Left ventricle myocardium superior (tissue), 1 donor: ENCODE data around the gene FAM227A. TPM values are rescaled to one million over a fixed set of nuclear protein-coding genes. Genes with fewer than 3 reads are reported as not detected.
"Not testable (repeated sequence)": the region's sequence is repeated elsewhere in the genome, so short reads cannot be mapped to it uniquely, and the experiment has no call there.

ENCODE experiments used
- ATAC-seq: fragments of 200-7000 bp; cut with Tn5 transposase; one replicate; pipeline ENCODE4 v1.9.1; 2020; ENCODE audit warnings: mild to moderate bottlenecking, moderate library complexity
- DNase-seq: peaks from one replicate; pipeline ENCODE4 v3.0.0-alpha.2; 2020
- intact Hi-C: fragments of 100-400 bp; cut with micrococcal nuclease; formaldehyde crosslinking; loops from one replicate; pipeline ENCODE4 v1.11.0; 2022
- total RNA-seq: library from RNA; stranded (reverse); fragmentation: NEBNext Ultra II Directional; extraction: Animal tissue kit (Norgen Biotek cat#: 25700); gene quantifications from one replicate; pipeline ENCODE4 v1.2.1, GENCODE V29; 2021
- donor health status: DM: no; HTN: yes; CAD: no; lungs with severe emphysema.

The FAM227A gene
- total RNA-seq, 1 donor from 2014 or later = 0.20 TPM

DNA sequence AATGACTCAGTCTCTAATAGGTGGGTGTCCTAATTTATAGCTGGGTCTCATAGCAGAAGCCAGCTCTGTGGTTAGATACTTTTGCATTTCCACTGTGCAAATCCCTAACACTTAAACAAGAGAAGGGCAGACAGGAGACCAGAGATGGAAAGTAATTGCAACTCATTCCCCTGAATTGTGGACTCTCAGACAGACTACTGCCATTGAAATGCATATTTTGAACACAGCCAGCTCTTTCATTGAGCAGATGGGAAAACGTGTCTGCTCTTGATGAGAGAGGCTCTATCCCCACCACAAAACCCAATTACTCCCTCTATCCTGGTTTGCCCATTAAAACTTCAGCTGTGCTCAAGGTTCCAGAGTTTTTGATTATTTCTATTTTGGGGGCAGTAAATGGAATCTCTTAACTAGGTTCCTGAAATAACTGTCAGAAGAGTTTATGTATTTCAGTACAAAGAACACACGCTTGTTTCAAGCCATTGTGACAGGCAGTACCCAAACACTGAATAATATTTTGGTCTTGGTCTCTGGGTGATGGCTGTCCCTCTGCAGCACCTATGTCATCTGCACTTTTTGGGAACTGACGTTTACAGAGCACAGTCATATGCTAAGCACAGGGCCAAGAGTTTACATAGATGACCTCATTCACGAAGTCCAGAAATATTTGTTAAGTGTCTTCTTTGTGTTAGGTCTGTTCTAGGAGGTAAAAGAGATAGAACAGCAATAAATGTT lies 41.7 kb downstream of the FAM227A start:
- ATAC-seq = peak; percentile 94
- no peak for DNase-seq
- intact Hi-C loops = no loop called here

- ATAC-seq (no peak), DNase-seq (no peak)
- intact Hi-C loops = no loop called here
Observed at GRCh38 chr22:38613588-38613987, 42.6 kb downstream of the FAM227A start.

DNA sequence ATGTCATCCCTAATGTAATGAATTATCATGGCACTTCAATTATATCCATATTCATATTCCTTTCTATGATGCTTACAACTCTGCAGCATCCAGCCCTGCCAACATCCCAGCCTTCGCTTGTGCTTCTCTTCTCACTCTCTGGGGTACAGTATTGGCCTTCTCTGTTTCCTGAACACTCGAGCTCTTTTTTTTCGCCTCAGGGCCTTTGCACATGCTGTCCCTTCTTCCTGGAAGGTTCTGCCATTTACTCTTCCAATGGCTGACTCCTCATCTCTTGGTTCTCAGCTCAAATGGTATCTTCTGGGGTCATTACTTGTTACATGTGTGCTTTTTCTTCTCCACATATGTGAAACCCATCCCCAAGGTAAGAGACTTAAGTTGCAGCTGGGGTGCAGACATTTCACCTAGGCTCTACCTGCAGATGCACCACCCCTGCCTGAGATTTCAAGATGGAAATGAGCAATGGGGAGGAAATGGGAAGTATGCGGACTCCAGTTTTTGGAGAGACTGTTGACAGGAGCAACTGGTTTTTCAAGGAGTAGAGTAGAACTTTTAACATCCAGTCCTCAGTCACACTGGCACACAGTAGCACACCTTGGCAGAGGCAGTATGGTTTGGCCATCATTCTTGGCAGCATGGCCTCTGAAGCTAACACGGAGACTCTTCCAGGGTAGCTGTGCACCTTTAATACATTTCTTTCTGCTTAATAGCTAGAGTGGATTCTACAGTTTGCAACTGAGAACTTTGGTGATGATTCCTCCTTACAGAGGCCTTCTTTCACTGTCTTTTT lies 43.8 kb downstream of the FAM227A start:
- DNase-seq (no peak), ATAC-seq (peak; percentile 47)
- intact Hi-C loops = no loop called here

GRCh38 chr22:38611559-38611958 lies 44.6 kb downstream of the FAM227A start:
- ATAC-seq (no peak), DNase-seq (no peak)
- intact Hi-C loops = no loop called here

DNA sequence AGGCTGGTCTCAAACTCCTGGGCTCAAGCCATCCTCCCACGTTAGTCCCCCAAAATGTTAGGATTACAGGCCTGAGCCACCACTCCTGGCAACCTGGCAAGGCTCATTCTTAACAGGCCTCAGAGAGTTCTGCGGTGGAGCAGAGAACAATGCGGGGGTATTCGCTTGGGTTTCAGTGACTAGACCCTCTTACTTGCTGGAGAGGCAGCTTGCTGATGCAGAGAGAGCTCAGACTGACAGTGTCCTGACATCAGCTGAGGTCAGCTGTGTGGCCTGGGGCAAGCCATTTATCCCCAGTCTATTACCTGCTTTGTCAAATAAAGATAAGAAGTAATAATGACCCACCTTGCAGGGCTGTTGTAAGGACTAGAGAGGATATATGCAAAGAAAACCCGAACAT lies 46.0 kb downstream of the FAM227A start:
- DNase-seq (no peak), ATAC-seq (no peak)
- intact Hi-C loops = no loop called here

DNA sequence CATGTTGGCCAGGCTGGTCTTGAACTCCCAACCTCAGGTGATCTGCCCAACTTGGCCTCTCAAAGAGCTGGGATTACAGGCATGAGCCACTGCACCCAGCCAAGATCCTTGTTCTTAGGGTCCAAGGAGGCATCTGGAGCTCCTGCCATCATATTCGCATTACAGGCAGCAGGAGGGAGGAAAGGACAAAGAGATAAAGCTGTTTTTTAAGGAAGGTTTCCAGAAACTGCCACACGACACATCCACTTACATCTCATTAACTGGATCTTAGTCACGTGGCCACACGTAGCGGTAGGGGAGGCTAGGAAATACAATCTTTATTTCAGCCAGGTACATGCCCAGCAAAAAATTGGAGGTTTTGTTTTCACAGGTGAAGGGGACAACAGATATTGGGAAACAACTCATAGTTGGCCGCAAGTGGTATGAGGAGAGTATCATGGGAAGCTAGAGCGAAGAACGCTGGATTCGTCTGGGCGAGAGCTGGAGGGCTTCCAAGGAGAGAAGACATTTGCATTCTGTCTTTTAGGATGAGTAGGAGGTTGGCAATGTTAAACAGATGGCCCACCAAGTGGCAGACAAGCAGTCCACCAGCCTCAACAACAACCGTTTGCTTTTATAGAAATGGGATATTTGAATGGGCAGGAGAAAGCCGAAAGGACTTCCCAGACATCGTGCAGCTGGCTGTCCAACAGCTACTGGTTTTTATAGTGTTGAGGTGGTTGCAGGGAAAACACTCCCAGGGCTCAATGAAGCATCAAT lies 47.0 kb downstream of the FAM227A start:
- intact Hi-C loops = no loop called here
- ATAC-seq = no peak
- DNase-seq = no peak

DNA sequence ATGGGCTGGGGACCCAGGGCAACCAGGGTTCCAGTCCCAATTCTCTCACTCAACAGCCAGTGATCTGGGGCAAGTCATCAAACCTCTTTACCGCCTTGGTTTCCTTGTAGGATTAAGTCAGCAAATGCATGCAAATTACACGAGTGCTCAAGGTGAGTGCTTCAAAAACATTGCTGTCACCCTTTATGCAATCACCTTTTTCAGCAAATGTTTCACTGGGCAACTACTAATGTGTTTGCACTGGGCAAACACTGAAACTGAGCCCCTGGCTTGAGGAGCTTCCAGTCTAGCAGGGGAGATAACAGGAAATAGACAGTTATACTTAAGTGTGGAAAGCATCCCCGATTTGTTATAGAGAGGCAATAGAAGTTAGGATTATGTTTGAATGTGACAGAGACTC lies 48.5 kb downstream of the FAM227A start:
- no peak for DNase-seq
- intact Hi-C loops = no loop called here
- no peak for ATAC-seq

DNA sequence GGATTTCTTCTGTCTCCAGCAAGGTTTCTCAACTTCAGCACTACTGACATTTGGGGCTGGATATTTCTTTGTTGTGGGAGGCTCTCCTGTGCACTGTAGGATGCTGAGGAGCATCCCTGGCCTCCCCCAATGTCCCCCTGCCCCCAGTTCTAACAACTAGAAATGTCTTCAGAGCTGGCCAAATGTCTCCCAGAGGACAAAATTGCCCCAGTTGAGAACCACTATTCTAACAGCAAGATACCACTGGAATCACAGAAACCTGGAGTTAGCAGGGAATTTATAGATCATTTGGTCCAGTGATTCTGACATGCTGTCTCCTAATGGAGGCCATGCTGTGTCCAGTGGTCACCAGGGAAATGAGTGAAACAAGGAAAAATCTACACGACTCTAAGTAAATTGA lies 54.0 kb downstream of the FAM227A start:
- ATAC-seq (no peak), DNase-seq (no peak)
- intact Hi-C loops = no loop called here

DNA sequence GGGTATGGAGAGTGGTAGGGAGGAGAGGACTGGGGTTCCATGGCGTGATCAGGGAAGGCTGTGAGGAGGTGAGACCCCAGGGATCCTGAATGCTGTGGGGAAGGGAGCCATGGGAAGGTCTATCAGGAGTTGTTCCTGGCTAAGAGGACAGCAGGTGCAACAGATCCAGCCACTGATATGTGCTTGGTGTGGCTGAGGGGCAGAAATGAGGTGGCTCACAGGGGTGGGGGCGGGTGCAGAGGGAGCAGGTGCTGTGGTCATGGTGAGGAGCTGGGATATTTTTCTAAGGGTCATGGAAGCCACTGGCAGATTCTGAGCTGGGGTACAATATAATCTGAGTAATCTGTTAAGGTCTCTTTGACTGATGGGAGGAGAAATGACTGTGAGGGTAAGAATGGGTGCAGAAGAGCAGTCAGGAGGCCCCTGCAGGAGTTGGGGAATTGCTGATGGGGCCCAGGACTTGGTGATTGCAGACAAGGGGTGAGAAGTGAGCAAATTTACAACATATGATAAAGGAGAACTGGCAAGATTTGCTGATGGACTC lies 54.9 kb downstream of the FAM227A start:
- ATAC-seq = no peak
- intact Hi-C loops = no loop called here
- no peak for DNase-seq

DNA sequence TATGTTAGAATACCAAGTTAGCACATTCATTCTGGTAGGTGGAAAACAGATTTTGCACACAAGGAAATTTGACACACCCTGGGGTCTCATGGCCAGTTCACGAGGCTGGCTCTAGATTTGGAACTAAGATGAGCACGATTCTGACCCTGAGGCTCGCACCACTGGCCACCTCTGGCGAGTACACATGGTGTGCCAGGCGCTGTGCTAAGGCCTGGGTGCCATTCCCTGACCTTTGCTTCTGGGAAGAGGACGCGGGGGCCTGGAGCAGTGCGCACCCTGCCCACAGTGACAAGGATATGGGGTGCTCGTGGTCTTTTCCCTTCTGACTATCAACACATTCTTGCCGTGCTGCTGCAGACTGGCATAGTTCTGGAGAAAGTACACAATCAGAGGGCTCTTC lies 56.7 kb downstream of the FAM227A start:
- ATAC-seq = no peak
- intact Hi-C loops = no loop called here
- no peak for DNase-seq

DNA sequence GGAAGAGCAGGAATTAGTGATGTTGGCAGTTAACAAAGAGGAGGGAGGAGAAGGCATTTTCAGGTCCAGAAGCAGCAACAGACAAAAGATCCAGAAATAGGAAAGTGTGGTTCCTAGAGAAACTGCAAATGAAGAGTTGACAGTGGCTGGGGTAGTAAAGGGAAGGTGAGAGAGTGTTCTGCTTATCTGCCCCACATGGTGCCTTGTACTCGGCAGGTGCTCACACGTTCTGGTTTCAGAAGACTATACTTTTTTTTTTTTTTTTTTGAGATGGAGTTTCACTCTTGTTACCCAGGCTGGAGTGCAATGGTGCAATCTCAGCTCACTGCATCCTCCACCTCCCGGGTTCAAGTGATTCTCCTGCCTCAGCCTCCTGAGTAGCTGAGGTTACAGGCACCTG lies 73.3 kb downstream of the FAM227A start:
- intact Hi-C loops, ATAC-seq, DNase-seq: not testable (repeated sequence)

GRCh38 chr22:38578505-38578904 lies 77.7 kb downstream of the FAM227A start:
- intact Hi-C loops = no loop called here
- DNase-seq (no peak), ATAC-seq (no peak)

- intact Hi-C loops = loop anchor here (5.0 kb wide), 1 partner anchor 65 kb away; the partner anchor contains the start of gene DDX17
- no peak for DNase-seq
- no peak for ATAC-seq
Observed at GRCh38 chr22:38572065-38572464, 84.1 kb downstream of the FAM227A start.

GRCh38 chr22:38570779-38571364 lies 85.3 kb downstream of the FAM227A start:
- ATAC-seq = peak; percentile 66
- intact Hi-C loops = loop anchor here (5.0 kb wide), 1 partner anchor 64 kb away; the partner anchor contains the start of gene DDX17
- peak; percentile 62 for DNase-seq

DNA sequence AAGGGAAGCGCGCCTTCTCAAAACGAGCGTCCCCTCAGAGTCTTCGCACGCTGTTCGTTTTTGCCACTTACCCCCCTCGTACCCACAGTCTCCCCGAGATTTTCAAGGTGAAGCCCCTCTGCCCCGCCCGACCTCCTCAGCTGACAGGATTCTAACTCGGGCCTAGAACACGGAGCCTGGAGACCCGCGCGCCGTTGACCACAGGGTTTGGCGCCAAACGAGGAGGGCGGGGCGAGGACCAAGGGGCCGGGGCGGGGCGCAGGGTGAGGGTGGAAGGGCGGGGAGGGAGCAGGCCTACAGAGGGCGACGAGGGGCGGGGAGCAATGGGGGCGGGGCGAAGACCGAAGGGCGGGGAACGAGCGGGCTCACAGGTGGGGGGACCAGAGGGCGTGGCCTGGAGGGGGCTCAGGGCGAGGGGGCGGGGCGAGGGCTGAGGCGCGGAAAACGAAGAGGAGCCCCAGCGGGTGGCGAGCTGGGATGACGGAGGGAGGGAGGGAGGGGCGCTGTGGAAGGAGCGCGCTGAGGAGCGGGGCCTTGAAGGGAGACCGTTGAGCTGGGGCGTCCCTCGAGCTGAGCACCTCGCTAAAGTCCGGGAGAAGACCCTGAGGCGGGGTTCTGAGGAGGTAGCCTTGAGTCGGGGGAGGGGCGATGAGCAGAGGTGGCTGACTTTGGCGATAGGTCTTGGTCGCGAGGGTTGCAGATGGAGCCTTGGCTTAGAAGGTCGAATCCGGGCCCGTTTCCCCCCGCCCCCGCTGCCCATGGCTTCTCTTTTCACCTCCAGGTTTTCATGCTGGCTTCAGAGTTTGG lies 86.0 kb downstream of the FAM227A start, which contains the start of gene DMC1:
DMC1 (minus strand) TSS at position 212 of the 807 bp plus-strand sequence. CDS start 1,927 bp downstream, outside the sequence.
- intact Hi-C loops = loop anchor here (5.0 to 10.0 kb wide), 2 partner anchors 63 to 515 kb away; partner anchors contain the start of genes DDX17 and PICK1
- ATAC-seq (peak; percentile 99), DNase-seq (peak; percentile 94)

GRCh38 chr22:38569181-38569971 lies 86.8 kb downstream of the FAM227A start:
- ATAC-seq (peak; percentile 8), DNase-seq (peak; percentile 29)
- intact Hi-C loops = loop anchor here (10.0 kb wide), 1 partner anchor 515 kb away; the partner anchor contains the start of gene PICK1
